ENCODE data around the gene ZNF407. TPM values are rescaled to one million over a fixed set of nuclear protein-coding genes. Genes with fewer than 3 reads are reported as not detected.

The ZNF407 gene
- total and polyA plus RNA-seq, 10 donors, result 2.0 to 41.0 (median 26.3) TPM

DNA sequence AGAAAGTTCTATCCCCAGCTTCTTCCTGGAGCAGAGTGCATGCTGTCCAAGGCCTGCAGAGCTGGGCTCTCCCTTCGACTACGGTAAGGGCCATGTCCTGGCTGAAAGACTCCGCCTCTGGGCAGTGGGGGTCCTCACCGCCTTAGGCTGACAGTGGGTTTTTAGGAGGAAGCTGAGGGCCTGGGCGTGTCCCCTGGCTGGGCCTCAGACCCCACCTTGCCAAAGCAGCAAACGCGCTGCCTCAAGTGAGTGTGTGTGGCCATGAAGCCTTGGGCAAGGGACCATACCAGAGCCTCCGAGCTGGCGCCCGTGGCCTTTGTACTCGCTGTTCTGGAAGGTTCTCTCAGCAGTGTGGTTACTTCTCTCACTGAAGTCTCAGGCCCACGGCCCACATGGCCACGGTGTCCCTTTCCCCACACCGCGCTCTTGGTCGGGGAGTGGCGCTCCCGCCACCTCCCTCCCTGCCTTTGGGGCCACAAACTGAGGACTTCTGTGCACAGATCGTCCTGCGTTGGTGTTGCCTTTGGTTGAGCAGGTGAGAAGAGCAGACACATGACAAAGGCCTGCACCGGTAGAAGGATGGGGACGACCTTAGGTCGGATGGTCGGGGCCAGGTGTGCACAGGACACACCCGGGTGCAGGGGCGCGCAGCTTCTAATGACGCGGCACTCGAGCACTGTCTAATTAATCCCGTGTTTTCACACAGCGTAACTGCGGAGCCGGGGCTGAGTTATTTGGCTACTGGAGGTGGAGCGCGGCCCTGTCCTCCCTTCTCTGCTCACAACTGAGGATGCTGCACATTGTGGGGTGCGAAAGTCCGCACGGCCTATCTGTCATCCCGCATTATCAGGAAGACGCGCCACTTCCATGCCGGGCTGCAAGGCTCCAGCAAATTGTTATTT, 489.7 kb downstream of the ZNF407 start:
- H3K4me3 ChIP-seq, result no peak overlapping the region
- no peaks in the 10 kb centered on the region for H3K4me1 ChIP-seq
- peaks cover 0 to 7% (median 0%) of the 10 kb centered on the region in 8 donors for H3K9me3 ChIP-seq
- no peaks in the 10 kb centered on the region for H3K36me3 ChIP-seq
- 95 to 97% (median 97%) methylated on average over 37 to 43 of the region's 43 CpGs for WGBS, 5 donors
- no peak for TF ChIP-seq POLR2A (IDR thresholded peaks at IDR 0.05)
- no peak for TF ChIP-seq POLR2AphosphoS5 (IDR thresholded peaks at IDR 0.05)
- TF ChIP-seq, protein P1, sequence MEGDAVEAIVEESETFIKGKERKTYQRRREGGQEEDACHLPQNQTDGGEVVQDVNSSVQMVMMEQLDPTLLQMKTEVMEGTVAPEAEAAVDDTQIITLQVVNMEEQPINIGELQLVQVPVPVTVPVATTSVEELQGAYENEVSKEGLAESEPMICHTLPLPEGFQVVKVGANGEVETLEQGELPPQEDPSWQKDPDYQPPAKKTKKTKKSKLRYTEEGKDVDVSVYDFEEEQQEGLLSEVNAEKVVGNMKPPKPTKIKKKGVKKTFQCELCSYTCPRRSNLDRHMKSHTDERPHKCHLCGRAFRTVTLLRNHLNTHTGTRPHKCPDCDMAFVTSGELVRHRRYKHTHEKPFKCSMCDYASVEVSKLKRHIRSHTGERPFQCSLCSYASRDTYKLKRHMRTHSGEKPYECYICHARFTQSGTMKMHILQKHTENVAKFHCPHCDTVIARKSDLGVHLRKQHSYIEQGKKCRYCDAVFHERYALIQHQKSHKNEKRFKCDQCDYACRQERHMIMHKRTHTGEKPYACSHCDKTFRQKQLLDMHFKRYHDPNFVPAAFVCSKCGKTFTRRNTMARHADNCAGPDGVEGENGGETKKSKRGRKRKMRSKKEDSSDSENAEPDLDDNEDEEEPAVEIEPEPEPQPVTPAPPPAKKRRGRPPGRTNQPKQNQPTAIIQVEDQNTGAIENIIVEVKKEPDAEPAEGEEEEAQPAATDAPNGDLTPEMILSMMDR (IDR thresholded peaks at IDR 0.05 in 8 of 11, conservative IDR thresholded peaks at IDR 0.05 in 3 of 11), result no peak
- H3K27me3 ChIP-seq (replicated peaks in 1 of 7), result no peaks in the 10 kb centered on the region
- DNase-seq, result no peak
- no peak overlapping the region for H3K27ac ChIP-seq
- intact Hi-C loops (cut with DNase I; ENCODE audit: low total_unique reads), result no loop called here

DNA sequence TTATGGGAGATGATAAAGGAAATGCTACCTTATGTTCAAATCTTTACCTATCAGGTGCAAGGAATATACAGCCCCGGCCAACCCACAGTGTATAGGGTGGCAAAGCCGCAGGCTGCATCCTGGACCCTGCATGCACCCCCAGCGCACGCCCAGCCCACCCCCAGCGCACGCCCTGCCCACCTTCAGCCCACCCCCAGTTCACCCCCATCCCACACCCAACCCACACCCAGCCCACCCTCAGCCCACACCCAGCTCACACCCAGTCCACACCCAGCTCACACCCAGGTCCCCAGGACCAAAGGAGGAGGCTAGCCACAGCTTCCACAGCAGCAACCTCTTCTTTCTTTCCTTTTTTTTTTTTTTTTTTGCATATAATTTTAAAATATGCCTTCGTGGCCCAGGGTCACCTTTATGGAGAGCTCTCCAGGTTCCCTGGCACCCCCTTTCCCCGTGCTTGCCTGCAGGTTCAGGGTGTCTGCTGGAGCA, 490.4 kb downstream of the ZNF407 start:
- intact Hi-C loops (cut with DNase I; ENCODE audit: low total_unique reads), result no loop called here
- 85 to 96% (median 93%) methylated on average over 8 of the region's 8 CpGs for WGBS, 5 donors
- DNase-seq, result no peak

DNA sequence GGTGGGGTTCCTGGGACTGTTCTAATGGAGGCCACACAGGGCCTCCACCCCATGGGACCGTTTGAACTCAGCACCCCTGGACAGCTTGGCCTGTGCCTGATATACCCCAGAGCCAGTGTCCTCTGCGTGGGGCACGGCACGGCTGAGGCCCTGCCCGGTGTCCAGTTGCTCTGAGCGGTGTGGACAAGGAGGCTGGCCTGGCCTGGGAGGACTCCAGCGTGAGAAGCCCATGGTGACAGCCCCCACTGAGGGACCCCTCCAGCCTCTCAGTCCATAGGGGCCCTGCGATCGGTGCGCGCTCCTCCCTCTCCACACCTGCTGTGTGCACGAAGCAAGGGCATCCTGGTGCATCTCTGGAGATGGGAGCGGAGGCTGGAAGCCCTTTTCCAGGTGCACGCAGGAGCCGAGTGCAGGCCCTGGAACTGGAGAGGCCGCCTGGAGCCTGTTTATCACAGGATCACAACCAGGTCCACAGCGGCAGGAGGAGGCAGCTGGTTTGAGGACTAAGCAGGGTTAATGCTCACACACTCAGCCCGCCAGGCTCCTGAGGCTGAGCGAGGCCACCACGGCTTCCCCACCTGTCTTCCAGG, 491.0 kb downstream of the ZNF407 start:
- Histone ChIP-seq H3K27ac (no peak overlapping the region), H3K4me3 (no peak overlapping the region), H3K4me1 (no peaks in the 10 kb centered on the region), H3K27me3 (replicated peaks in 1 of 7) (no peaks in the 10 kb centered on the region), H3K36me3 (no peaks in the 10 kb centered on the region), H3K9me3 (peaks cover 0 to 5% (median 0%) of the 10 kb centered on the region in 8 donors)
- 91 to 96% (median 93%) methylated on average over 3 to 20 of the region's 20 CpGs for WGBS, 5 donors
- intact Hi-C loops (cut with DNase I; ENCODE audit: low total_unique reads), result no loop called here
- no peak for DNase-seq
- TF ChIP-seq, protein P1 (IDR thresholded peaks at IDR 0.05 in 8 of 11, conservative IDR thresholded peaks at IDR 0.05 in 3 of 11), result no peak

More for the DNA sequence above, 490.4 kb downstream of the ZNF407 start:
- Histone ChIP-seq H3K4me1 (no peaks in the 10 kb centered on the region), H3K27ac (no peak overlapping the region), H3K9me3 (peaks cover 0 to 5% (median 0%) of the 10 kb centered on the region in 8 donors), H3K4me3 (no peak overlapping the region), H3K27me3 (replicated peaks in 1 of 7) (no peaks in the 10 kb centered on the region), H3K36me3 (no peaks in the 10 kb centered on the region)
- TF ChIP-seq POLR2A (IDR thresholded peaks at IDR 0.05) (no peak), POLR2AphosphoS5 (IDR thresholded peaks at IDR 0.05) (no peak)
- TF ChIP-seq, protein P1 (IDR thresholded peaks at IDR 0.05 in 8 of 11, conservative IDR thresholded peaks at IDR 0.05 in 3 of 11), result no peak

DNA sequence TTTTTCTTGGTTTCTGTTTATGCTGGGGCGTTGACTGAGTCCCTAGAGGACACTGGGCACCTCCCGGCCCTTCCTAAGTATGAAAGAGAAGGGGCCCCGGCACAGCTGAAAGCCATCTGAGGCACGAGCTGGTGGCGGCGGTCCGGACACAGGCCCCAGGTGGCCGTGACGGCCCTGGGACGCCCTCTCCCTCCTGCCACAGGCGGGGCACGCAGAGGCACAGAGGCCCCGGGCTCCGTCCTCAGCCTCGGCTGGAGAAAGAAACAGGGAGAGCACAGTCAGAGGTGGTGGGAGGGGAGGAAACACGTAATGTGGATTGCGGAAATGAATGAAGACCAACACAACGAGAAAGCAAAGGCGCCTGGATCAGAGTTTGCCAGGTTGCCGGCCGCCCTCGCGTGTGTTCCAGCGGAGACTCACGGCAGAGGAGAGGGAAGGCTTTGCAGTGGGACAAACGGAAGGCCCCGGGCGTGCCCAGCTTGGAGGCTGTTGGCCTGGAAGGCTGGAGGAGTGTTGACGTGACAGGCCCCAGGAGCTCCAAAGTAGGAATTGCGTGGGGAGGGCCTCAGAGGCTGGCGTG, 492.2 kb downstream of the ZNF407 start:
- Histone ChIP-seq H3K9me3 (peaks cover 0 to 5% (median 0%) of the 10 kb centered on the region in 8 donors), H3K27ac (no peak overlapping the region), H3K4me3 (no peak overlapping the region), H3K36me3 (no peaks in the 10 kb centered on the region), H3K4me1 (no peaks in the 10 kb centered on the region), H3K27me3 (replicated peaks in 1 of 7) (no peaks in the 10 kb centered on the region)
- TF ChIP-seq POLR2A (IDR thresholded peaks at IDR 0.05) (no peak), POLR2AphosphoS5 (IDR thresholded peaks at IDR 0.05) (no peak)
- TF ChIP-seq, protein P1 (IDR thresholded peaks at IDR 0.05 in 8 of 11, conservative IDR thresholded peaks at IDR 0.05 in 3 of 11), result no peak
- intact Hi-C loops (cut with DNase I; ENCODE audit: low total_unique reads), result no loop called here
- 85 to 96% (median 92%) methylated on average over 31 of the region's 31 CpGs for WGBS, 5 donors
- no peak for DNase-seq
